Stimulated activated CD8-positive, alpha-beta memory T cell treated with anti-CD3 and anti-CD28 coated beads, Interleukin-4, amount 100 ng/mL, for 1 hour (primary cell): ENCODE results near the gene TXLNA.

Source experiments
- DNase-seq, 2 donors: peaks; one replicate each; pipeline ENCODE4 v3.0.0-alpha.2; 2020; ENCODE audit warnings: low read depth in 2 of 2, low spot score in 1 of 2

TXLNA gene

DNA sequence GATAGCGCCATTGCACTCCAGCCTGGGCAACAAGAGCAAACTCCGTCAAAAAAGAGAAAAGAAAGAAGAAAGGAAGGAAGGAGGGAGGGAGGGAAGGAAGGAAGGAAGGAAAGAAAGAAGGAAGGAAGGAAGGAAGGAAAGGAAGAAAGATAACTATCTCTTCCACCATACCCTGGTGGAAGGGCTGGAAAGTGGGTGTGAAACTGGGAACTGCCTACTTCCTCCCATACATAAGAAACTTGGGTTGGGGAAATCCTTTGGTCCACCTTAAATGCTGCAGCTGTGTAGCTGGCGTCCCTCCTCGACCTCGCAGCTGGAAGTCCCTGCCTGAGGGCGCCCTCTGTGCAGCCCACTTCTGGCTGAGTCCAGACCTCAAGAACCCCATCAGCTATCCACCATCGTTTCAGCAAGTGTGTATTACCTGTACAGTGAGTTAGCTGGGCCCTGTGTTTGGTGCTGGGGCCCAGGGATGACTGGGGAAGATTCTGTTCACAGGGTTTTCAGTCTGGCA is 62.9 kb downstream of the TXLNA start:
- no peak for DNase-seq

DNA sequence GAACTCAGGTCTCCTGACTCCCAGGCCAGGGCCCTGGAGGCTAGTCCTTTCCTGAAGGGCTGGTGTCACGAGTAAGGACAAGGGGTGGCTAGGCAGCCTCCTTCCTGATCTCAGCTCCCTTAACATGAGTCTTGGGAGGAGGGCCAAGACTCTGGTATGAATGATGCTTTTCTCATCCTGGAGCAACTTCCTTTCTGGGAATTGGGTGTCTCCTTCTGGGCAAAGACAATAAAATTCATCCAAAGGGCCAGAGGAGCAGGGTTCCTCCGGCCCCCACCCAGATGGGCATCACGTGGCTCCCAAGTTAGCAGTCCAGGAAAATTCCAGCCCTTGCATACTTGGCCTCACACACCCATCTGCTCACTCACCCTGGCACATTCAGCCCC is 67.4 kb downstream of the TXLNA start, which contains the start of gene FAM167B:
Gene FAM167B, plus strand, starts transcription at position 335 of the 386 bp plus-strand sequence. CDS start 200 bp downstream, outside the sequence.
- no peak for DNase-seq

DNA sequence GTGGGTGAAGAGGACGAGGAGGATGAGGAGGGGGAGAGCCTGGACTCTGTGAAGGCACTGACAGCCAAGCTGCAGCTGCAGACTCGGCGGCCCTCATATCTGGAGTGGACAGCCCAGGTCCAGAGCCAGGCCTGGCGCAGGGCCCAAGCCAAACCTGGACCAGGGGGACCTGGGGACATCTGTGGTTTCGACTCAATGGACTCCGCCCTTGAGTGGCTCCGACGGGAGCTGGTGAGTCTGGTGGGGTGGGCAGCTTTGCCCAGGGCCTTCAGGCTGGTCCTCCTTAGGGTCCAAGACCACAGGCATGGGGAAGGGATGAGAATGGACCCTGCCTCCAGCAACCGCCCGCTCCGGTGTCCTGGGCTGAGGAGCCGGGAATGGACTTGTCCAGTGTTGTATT is 68.0 kb downstream of the TXLNA start:
- no peak for DNase-seq
